GM12801 (cell line): ENCODE measurements around the gene SHROOM4.

Experiments used
- TF ChIP-seq, protein P1 (sequence below): IDR thresholded peaks from one replicate; pipeline ENCODE4 v1.5.1; 2011; ENCODE audit warnings: control low read depth; ENCODE audit not compliant: insufficient read length; ENCODE audit errors: extremely low read depth

Gene SHROOM4

DNA sequence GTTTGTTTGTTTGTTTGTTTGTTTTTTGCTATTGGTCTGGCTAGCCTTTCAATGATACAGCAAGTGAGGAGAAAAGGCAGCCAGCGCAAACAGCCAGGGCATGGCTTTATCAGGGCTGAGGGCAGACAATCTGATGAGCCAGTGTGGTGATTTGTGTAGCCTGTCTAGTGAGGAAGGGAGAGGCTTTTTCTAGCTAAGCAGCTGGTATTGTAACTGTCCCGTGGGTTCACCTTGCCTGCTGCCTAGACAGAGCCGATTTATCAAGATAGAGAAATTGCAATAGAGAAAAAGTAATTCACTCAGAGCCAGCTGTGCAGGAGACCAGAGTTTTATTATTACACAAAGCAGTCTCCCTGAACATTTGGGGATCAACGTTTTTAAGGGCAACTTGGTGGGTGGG lies 28.2 kb upstream of the SHROOM4 start:
- TF ChIP-seq, protein P1, sequence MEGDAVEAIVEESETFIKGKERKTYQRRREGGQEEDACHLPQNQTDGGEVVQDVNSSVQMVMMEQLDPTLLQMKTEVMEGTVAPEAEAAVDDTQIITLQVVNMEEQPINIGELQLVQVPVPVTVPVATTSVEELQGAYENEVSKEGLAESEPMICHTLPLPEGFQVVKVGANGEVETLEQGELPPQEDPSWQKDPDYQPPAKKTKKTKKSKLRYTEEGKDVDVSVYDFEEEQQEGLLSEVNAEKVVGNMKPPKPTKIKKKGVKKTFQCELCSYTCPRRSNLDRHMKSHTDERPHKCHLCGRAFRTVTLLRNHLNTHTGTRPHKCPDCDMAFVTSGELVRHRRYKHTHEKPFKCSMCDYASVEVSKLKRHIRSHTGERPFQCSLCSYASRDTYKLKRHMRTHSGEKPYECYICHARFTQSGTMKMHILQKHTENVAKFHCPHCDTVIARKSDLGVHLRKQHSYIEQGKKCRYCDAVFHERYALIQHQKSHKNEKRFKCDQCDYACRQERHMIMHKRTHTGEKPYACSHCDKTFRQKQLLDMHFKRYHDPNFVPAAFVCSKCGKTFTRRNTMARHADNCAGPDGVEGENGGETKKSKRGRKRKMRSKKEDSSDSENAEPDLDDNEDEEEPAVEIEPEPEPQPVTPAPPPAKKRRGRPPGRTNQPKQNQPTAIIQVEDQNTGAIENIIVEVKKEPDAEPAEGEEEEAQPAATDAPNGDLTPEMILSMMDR: no peak

DNA sequence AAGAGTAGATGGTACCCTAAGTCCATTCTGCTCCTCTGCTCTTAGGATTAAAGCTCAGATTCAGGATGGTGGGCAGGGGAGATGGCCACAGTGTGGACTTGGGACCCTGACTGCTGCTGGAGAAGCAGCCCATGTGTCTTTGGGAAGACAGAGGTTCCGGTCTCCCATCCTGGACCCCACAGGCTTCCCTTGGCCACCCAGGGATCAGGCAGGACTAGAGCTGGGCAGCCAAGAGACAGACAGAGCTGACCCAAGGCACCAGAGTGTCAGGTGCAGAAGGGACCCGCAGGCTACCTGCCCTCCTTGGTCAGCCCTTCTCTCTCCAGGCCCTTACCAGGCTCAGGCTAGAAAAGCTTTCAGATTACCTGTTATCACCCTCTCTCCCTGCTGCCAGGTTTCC lies 25.7 kb upstream of the SHROOM4 start:
- TF ChIP-seq, protein P1: no peak

DNA sequence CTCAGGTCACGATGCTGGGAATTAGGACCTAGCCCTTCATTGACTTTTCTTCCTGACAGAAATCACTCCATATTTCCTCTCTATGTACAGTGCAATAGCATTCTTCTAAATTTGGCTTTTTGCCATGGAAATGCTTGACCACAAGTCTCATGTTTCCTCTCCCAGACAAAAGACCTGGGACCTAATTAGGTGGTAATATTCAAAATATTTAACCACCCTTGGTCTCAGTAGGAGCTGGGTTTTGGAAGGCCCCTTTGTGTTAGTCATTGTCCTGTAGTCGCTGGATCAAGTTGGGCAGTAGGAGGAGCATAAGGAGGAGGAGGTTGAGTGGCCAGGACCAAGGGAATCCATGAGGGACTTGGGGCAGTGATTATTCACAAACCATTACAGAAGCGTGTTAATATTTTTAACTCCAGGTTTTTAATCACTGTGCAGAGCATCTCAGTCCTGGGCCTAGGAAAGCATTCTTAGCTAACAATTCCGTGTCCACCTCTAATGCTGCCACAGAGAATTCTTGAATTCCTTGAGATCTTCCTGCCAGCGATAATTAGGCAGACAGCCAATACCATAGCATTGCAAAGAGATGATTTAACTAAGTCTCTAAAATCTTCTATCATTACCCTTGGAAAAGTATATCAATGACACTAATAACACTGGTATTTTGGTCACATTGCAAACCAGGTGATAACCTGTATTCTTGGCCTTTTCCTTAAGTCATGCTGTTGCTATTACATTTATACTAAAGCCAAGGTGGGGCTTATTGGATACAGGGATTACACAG lies 25.0 kb upstream of the SHROOM4 start:
- TF ChIP-seq, protein P1: no peak

DNA sequence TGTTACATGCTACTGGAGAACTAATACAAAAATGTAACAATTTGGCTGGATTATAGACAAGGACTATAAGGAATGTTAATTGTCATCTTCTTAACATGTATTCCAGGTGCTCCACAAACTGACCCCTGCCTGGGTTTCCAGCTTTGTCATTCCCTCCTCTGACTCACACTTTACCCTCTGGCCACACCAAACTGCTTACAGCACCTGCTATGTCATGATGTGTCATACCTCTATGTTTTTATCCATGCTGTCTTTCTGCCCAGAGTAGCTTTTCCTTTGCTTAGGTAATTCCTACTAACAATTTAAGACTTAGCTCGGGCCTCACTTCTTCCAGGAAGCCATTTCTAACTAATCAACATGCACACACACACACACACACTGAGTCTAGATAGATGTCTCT lies 14.0 kb upstream of the SHROOM4 start:
- TF ChIP-seq, protein P1: no peak

DNA sequence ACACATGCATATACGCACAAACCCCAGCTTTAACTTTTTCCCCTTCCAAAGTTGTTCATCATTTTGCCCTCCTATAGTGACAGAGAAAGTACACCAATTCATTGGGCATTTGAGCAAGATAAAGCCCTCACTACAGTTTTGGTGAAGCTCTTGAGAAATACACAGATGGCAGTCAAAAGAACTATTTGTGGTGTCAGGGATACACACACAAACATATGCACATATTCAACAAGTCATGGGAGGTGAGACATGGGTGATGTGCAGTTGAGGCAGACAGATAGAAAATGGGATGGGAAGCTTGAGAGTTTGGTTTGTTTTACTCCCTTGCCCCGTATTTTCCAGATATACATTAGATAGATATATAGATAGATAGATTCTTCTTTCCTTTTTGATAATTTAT lies 11.8 kb upstream of the SHROOM4 start:
- TF ChIP-seq, protein P1: no peak

DNA sequence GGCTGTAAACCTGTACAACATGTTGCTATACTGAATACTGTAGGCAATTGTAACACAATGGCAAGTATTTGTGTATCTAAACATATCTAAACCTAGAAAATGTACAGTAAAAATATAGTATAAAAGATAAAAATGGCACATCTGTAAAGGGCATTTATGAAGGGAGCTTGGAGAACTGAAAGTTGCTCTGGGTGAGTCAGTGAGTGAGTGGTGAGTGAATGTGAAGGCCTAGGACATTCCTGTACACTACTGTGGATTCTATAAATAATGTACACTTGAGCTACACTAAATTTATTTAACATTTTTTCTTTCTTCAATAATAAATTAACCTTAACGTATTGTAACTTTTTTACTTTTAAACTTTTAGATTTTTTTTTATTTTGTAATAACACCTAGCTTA lies 5.0 kb upstream of the SHROOM4 start:
- TF ChIP-seq, protein P1: no peak

DNA sequence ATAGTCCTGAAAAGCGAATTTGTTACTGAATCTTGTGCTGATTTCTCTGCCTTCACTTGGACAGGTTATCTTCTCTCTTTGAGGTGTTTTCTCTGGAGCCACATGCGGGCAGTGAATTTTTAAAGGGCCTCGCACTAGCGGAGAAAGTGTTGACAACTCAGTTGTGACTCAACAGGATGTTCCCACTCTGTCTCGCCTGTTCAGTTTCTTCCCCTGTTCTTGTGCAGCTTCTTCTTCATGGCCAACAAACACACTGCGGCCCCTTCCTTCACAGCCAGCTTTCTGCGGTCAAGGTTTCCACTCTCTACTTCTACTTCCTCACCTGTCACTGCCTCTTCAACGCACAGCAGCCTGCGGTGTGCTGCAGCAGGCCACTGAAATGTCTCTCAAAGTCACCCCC lies 1.1 kb upstream of the SHROOM4 start:
- TF ChIP-seq, protein P1: no peak
